Measurements from ENCODE around the gene NDUFB4. TPM values are rescaled to one million over a fixed set of nuclear protein-coding genes. Genes with fewer than 3 reads are reported as not detected.
A peak's percentile ranks its signal among the peaks of the same experiment; 100 is the strongest.
"Not testable (repeated sequence)": the region's sequence is repeated elsewhere in the genome, so short reads cannot be mapped to it uniquely, and the experiment has no call there.

Gene NDUFB4
- total RNA-seq, 1 donor from 2014 or later = 48.6 TPM

- DNase-seq (ENCODE audit: low spot score) = no peak
Observed at GRCh38 chr3:120637851-120638559, 41.9 kb downstream of the NDUFB4 start.

- not testable (repeated sequence) for DNase-seq (ENCODE audit: low spot score)
Observed at GRCh38 chr3:120638820-120639219, 42.7 kb downstream of the NDUFB4 start.

- DNase-seq (ENCODE audit: low spot score) = no peak
Observed at GRCh38 chr3:120640231-120640630, 44.1 kb downstream of the NDUFB4 start.

GRCh38 chr3:120641696-120642246 lies 45.6 kb downstream of the NDUFB4 start:
- no peak for DNase-seq (ENCODE audit: low spot score)

GRCh38 chr3:120642368-120642948 lies 46.3 kb downstream of the NDUFB4 start:
- no peak for DNase-seq (ENCODE audit: low spot score)

GRCh38 chr3:120645083-120645845 lies 49.1 kb downstream of the NDUFB4 start:
- DNase-seq (ENCODE audit: low spot score) = no peak

GRCh38 chr3:120646771-120647432 lies 50.8 kb downstream of the NDUFB4 start:
- peak; percentile 45 for DNase-seq (ENCODE audit: low spot score)

- no peak for DNase-seq (ENCODE audit: low spot score)
Observed at GRCh38 chr3:120648290-120648689, 52.2 kb downstream of the NDUFB4 start.

- no peak for DNase-seq (ENCODE audit: low spot score)
Observed at GRCh38 chr3:120649830-120650233, 53.7 kb downstream of the NDUFB4 start.

- no peak for DNase-seq (ENCODE audit: low spot score)
Observed at GRCh38 chr3:120650311-120650710, 54.2 kb downstream of the NDUFB4 start.

Other genes starting within 250 kb of the NDUFB4 start
- gene LRRC58, start 247.0 kb upstream of the NDUFB4 start, total RNA-seq (ENCODE audit: insufficient read depth, low replicate concordance) = 31.8 TPM
- gene FSTL1, start 145.3 kb upstream of the NDUFB4 start, total RNA-seq (ENCODE audit: insufficient read depth, low replicate concordance) = 1,082 TPM
- gene HGD, start 85.9 kb downstream of the NDUFB4 start, total RNA-seq (ENCODE audit: insufficient read depth, low replicate concordance) = not detected
- 16.6 TPM for gene RABL3, start 146.2 kb downstream of the NDUFB4 start, total RNA-seq (ENCODE audit: insufficient read depth, low replicate concordance)
- gene GTF2E1, start 146.4 kb downstream of the NDUFB4 start, total RNA-seq (ENCODE audit: insufficient read depth, low replicate concordance) = 47.7 TPM

Measured in umbilical cord (tissue), 2 donors.